Mucosa of rectum (tissue), 2 donors: Measurements from ENCODE around the gene GLB1L3.

Experiments used
- H3K27ac ChIP-seq, 2 donors: one replicate each; pipeline ENCODE4 v1.7.0; 2013; ENCODE audit warnings: inconsistent platforms in 2 of 2, low read depth in 2 of 2, low read length in 2 of 2
- H3K27me3 ChIP-seq, 2 donors: one replicate each; pipeline ENCODE4 v1.7.0; 2013; ENCODE audit warnings: low read length in 2 of 2; ENCODE audit not compliant: control insufficient read depth in 2 of 2, insufficient read depth in 2 of 2
- H3K36me3 ChIP-seq, 2 donors: one replicate each; pipeline ENCODE4 v1.7.0; 2013; ENCODE audit warnings: low read length in 2 of 2; ENCODE audit not compliant: control insufficient read depth in 2 of 2, insufficient read depth in 2 of 2
- H3K4me1 ChIP-seq, 2 donors: one replicate each; pipeline ENCODE4 v1.7.0; 2013; ENCODE audit warnings: low read length in 2 of 2, mild to moderate bottlenecking in 1 of 2; ENCODE audit not compliant: control insufficient read depth in 2 of 2, insufficient read depth in 2 of 2
- H3K4me3 ChIP-seq, 2 donors: one replicate each; pipeline ENCODE4 v1.7.0; 2013; ENCODE audit warnings: low read length in 2 of 2
- H3K9ac ChIP-seq, 2 donors: one replicate each; pipeline ENCODE4 v1.7.0; 2013; ENCODE audit warnings: low read length in 2 of 2, low read depth in 1 of 2, mild to moderate bottlenecking in 1 of 2
- H3K9me3 ChIP-seq, 2 donors: one replicate each; pipeline ENCODE4 v1.7.0; 2013; ENCODE audit warnings: low read length in 2 of 2; ENCODE audit not compliant: control insufficient read depth in 2 of 2
- donor health status: healthy.
- donor health status: Normal muscosa, but diverticular disease.

The GLB1L3 gene

GRCh38 chr11:134261626-134262488 is 14.3 kb upstream of the GLB1L3 start:
- no peaks in the 10 kb centered on the region for H3K9me3 ChIP-seq
- H3K27me3 ChIP-seq: no peaks in the 10 kb centered on the region
- no peak overlapping the region for H3K4me3 ChIP-seq
- H3K4me1 ChIP-seq: peaks cover 0 to 6% of the 10 kb centered on the region in 2 donors
- H3K9ac ChIP-seq: no peak overlapping the region
- peaks cover 44 to 52% of the 10 kb centered on the region in 2 donors for H3K36me3 ChIP-seq
- no peak overlapping the region for H3K27ac ChIP-seq

- H3K27me3 ChIP-seq: no peaks in the 10 kb centered on the region
- no peak overlapping the region for H3K4me3 ChIP-seq
- H3K27ac ChIP-seq: no peak overlapping the region
- no peaks in the 10 kb centered on the region for H3K9me3 ChIP-seq
- no peak overlapping the region for H3K9ac ChIP-seq
- peaks cover 28 to 31% of the 10 kb centered on the region in 2 donors for H3K36me3 ChIP-seq
- peaks cover 0 to 8% of the 10 kb centered on the region in 2 donors for H3K4me1 ChIP-seq
Observed at GRCh38 chr11:134264966-134265764, 11.0 kb upstream of the GLB1L3 start.

- Histone ChIP-seq H3K36me3 (peaks cover 17 to 18% of the 10 kb centered on the region in 2 donors), H3K4me3 (no peak overlapping the region), H3K9ac (no peak overlapping the region), H3K27me3 (peaks cover 0 to 2% of the 10 kb centered on the region in 2 donors), H3K9me3 (no peaks in the 10 kb centered on the region), H3K27ac (no peak overlapping the region), H3K4me1 (peaks cover 0 to 8% of the 10 kb centered on the region in 2 donors)
Observed at GRCh38 chr11:134266440-134266839, 9.7 kb upstream of the GLB1L3 start.

- Histone ChIP-seq H3K9ac (no peak overlapping the region), H3K27me3 (peaks cover 0 to 6% of the 10 kb centered on the region in 2 donors), H3K9me3 (no peaks in the 10 kb centered on the region), H3K4me1 (peaks cover 0 to 8% of the 10 kb centered on the region in 2 donors), H3K27ac (no peak overlapping the region), H3K4me3 (no peak overlapping the region), H3K36me3 (peaks cover 13 to 14% of the 10 kb centered on the region in 2 donors)
Observed at GRCh38 chr11:134266841-134267251, 9.3 kb upstream of the GLB1L3 start.

- Histone ChIP-seq H3K4me1 (peaks cover 0 to 8% of the 10 kb centered on the region in 2 donors), H3K27me3 (peaks cover 0 to 6% of the 10 kb centered on the region in 2 donors), H3K27ac (no peak overlapping the region), H3K4me3 (no peak overlapping the region), H3K36me3 (peaks cover 8 to 10% of the 10 kb centered on the region in 2 donors), H3K9me3 (no peaks in the 10 kb centered on the region), H3K9ac (no peak overlapping the region)
Observed at GRCh38 chr11:134267461-134267860, 8.7 kb upstream of the GLB1L3 start.

GRCh38 chr11:134267966-134268365 is 8.2 kb upstream of the GLB1L3 start:
- Histone ChIP-seq H3K4me3 (no peak overlapping the region), H3K36me3 (peaks cover 4 to 5% of the 10 kb centered on the region in 2 donors), H3K27ac (no peak overlapping the region), H3K4me1 (peaks cover 0 to 8% of the 10 kb centered on the region in 2 donors), H3K27me3 (peaks cover 0 to 6% of the 10 kb centered on the region in 2 donors), H3K9ac (no peak overlapping the region), H3K9me3 (no peaks in the 10 kb centered on the region)

- Histone ChIP-seq H3K9me3 (no peaks in the 10 kb centered on the region), H3K27me3 (peaks cover 11 to 18% of the 10 kb centered on the region in 2 donors)
Observed at GRCh38 chr11:134270250-134270714, 5.9 kb upstream of the GLB1L3 start.

GRCh38 chr11:134271978-134272377 is 4.2 kb upstream of the GLB1L3 start:
- Histone ChIP-seq H3K36me3 (no peaks in the 10 kb centered on the region), H3K9me3 (no peaks in the 10 kb centered on the region), H3K4me3 (no peak overlapping the region), H3K4me1 (peaks cover 4 to 6% of the 10 kb centered on the region in 2 donors), H3K27me3 (peaks cover 24 to 25% of the 10 kb centered on the region in 2 donors), H3K27ac (no peak overlapping the region), H3K9ac (no peak overlapping the region)

More at GRCh38 chr11:134270250-134270714, 5.9 kb upstream of the GLB1L3 start:
- Histone ChIP-seq H3K27ac (no peak overlapping the region), H3K36me3 (no peaks in the 10 kb centered on the region), H3K9ac (no peak overlapping the region), H3K4me3 (no peak overlapping the region), H3K4me1 (peaks cover 0 to 8% of the 10 kb centered on the region in 2 donors)

- H3K9ac ChIP-seq: no peak overlapping the region
- H3K27ac ChIP-seq: no peak overlapping the region
- no peaks in the 10 kb centered on the region for H3K36me3 ChIP-seq
- peaks cover 4 to 5% of the 10 kb centered on the region in 2 donors for H3K4me1 ChIP-seq
- H3K9me3 ChIP-seq: no peaks in the 10 kb centered on the region
- H3K27me3 ChIP-seq: peaks cover 28 to 32% of the 10 kb centered on the region in 2 donors
- H3K4me3 ChIP-seq: no peak overlapping the region
Observed at GRCh38 chr11:134272381-134273316, 3.5 kb upstream of the GLB1L3 start.
